HCT116 (cell line): Measurements from ENCODE around the gene P2RX6. TPM values are rescaled to one million over a fixed set of nuclear protein-coding genes. Genes with fewer than 3 reads are reported as not detected.
A peak's percentile ranks its signal among the peaks of the same experiment; 100 is the strongest.

Experiments
- ATAC-seq: fragments of 200-7000 bp; cut with Tn5 transposase; 2 replicates; pipeline ENCODE4 v1.9.1; 2020; ENCODE audit warnings: mild to moderate bottlenecking, moderate library complexity
- BruUV-seq: library from RNA; stranded (reverse); fragments of 400-500 nt; replicated peaks from 2 replicates; lab custom pipeline; 2021; lab: Mats Ljungman, UMichigan
- CTCF ChIA-PET: fragments of 300-600 bp; sonication (Branson Sonifier 250); formaldehyde crosslinking; loops from one replicate; lab custom pipeline; 2021; ENCODE audit warnings: antibody characterized with exemption; lab: Charles Lee
- POLR2A ChIA-PET: fragments of 300-600, 350-600 bp; sonication (Branson Sonifier 250); formaldehyde crosslinking; loops from one replicate; lab custom pipeline; 2021; ENCODE audit warnings: antibody characterized with exemption; lab: Charles Lee
- RAD21 ChIA-PET, 2 experiments: fragments of 300-600 bp; sonication (Branson Sonifier 250); formaldehyde crosslinking; loops; one replicate each; lab custom pipeline; 2023; ENCODE audit warnings: low total read pairs in 2 of 2; ENCODE audit not compliant: uncharacterized antibody in 2 of 2, unreplicated experiment in 2 of 2, low non-redundant PET in 1 of 2; lab: Charles Lee
- DNase-seq: peaks from one replicate; pipeline ENCODE4 v3.0.0-alpha.2; 2010; ENCODE audit warnings: low read depth, low spot score
- H2AFZ ChIP-seq: fragments of 200-600 bp; shearing (Covaris generic), sonication (generic); 2 replicates; pipeline ENCODE4 v1.6.1; 2017; ENCODE audit warnings: low read depth, mixed run types, mixed read lengths, antibody characterized with exemption, low read length; ENCODE audit not compliant: poor library complexity, severe bottlenecking
- H3K27ac ChIP-seq: 2 replicates; pipeline ENCODE4 v1.5.1; 2012; ENCODE audit warnings: low read depth, low read length
- H3K27me3 ChIP-seq: fragments of 200-600 bp; sonication (generic); 2 replicates; pipeline ENCODE4 v1.6.1; 2016; ENCODE audit warnings: mixed run types, low read length, mixed read lengths; ENCODE audit not compliant: insufficient read depth
- H3K36me3 ChIP-seq, 2 experiments: fragments of 200-500 bp in 1 of 2; fragments of 200-600 bp in 1 of 2; sonication (Bioruptor generic) in 1 of 2; sonication (generic) in 1 of 2; 2 replicates each; pipeline versions ENCODE4 v1.5.1 to v1.6.1; 2014 to 2016; ENCODE audit warnings: low read length in 2 of 2, inconsistent platforms in 1 of 2, mixed read lengths in 1 of 2, mixed run types in 1 of 2; ENCODE audit not compliant: insufficient read depth in 2 of 2, control insufficient read depth in 1 of 2
- H3K4me1 ChIP-seq, 2 experiments: fragments of 200-600 bp in 1 of 2; sonication (generic) in 1 of 2; 2 replicates each; pipeline versions ENCODE4 v1.5.1 to v1.6.1; 2012 to 2017; ENCODE audit warnings: low read length in 2 of 2, inconsistent platforms in 1 of 2, mild to moderate bottlenecking in 1 of 2, mixed read lengths in 1 of 2, mixed run types in 1 of 2, moderate library complexity in 1 of 2; ENCODE audit not compliant: insufficient read depth in 2 of 2, control insufficient read depth in 1 of 2
- H3K4me2 ChIP-seq: fragments of 200-600 bp; sonication (generic); 2 replicates; pipeline ENCODE4 v1.6.1; 2017; ENCODE audit warnings: mixed run types, low read length, mixed read lengths
- H3K4me3 ChIP-seq, 2 experiments: fragments of 200-600 bp in 1 of 2; sonication (generic) in 1 of 2; replicated peaks in 1 of 2; 2 replicates each; pipeline ENCODE4 v1.5.1; 2011 to 2016; ENCODE audit warnings: low read length in 2 of 2, control low read depth in 1 of 2, low read depth in 1 of 2, mild to moderate bottlenecking in 1 of 2, mixed read lengths in 1 of 2, mixed run types in 1 of 2
- H3K79me2 ChIP-seq: fragments of 200-600 bp; sonication (generic); 2 replicates; pipeline ENCODE4 v1.6.1; 2017; ENCODE audit warnings: mild to moderate bottlenecking, mixed run types, low read length, moderate library complexity, mixed read lengths; ENCODE audit not compliant: insufficient read depth
- H3K9ac ChIP-seq: fragments of 200-600 bp; sonication (generic); 2 replicates; pipeline ENCODE4 v1.6.1; 2016; ENCODE audit warnings: low read length, mixed read lengths
- H3K9me2 ChIP-seq: fragments of 200-600 bp; sonication (generic), shearing (Covaris generic); 2 replicates; pipeline ENCODE4 v1.6.1; 2017; ENCODE audit warnings: mixed run types, mild to moderate bottlenecking, moderate library complexity; ENCODE audit not compliant: insufficient read depth
- H3K9me3 ChIP-seq, 2 experiments: fragments of 200-500 bp in 1 of 2; fragments of 200-600 bp in 1 of 2; sonication (Bioruptor generic) in 1 of 2; sonication (generic) in 1 of 2; 2 replicates each; pipeline ENCODE4 v1.6.1; 2014 to 2017; ENCODE audit warnings: low read length in 2 of 2, mixed read lengths in 2 of 2, inconsistent platforms in 1 of 2, low read depth in 1 of 2, mild to moderate bottlenecking in 1 of 2, mixed run types in 1 of 2, moderate library complexity in 1 of 2; ENCODE audit not compliant: control insufficient read depth in 1 of 2, insufficient read depth in 1 of 2
- H4K20me1 ChIP-seq: fragments of 200-600 bp; sonication (generic), shearing (Covaris generic); 2 replicates; pipeline ENCODE4 v1.6.1; 2017; ENCODE audit warnings: mixed run types, mild to moderate bottlenecking, moderate library complexity; ENCODE audit not compliant: insufficient read depth
- CTCF ChIP-seq, 3 experiments: fragments of 200-600 bp in 1 of 3; sonication (generic) in 1 of 3; IDR thresholded peaks in 2 of 3; conservative IDR thresholded peaks in 1 of 3; 2 replicates each; pipeline ENCODE4 v1.5.1; 2012 to 2017; ENCODE audit warnings: low read depth in 2 of 3, low read length in 2 of 3, antibody characterized with exemption in 1 of 3, borderline replicate concordance in 1 of 3, control low read depth in 1 of 3, mild to moderate bottlenecking in 1 of 3, mixed read lengths in 1 of 3, mixed run types in 1 of 3, moderate library complexity in 1 of 3; ENCODE audit not compliant: insufficient read depth in 1 of 3
- intact Hi-C: fragments of 100-400 bp; cut with micrococcal nuclease; formaldehyde crosslinking; loops from 2 replicates; pipeline ENCODE4 v1.10.0; 2022
- total RNA-seq: library from RNA; stranded (reverse); gene quantifications from one replicate; pipeline ENCODE4 v1.2.1, GENCODE V29; 2021; ENCODE audit not compliant: unreplicated experiment
- TF ChIP-seq, protein P1 (sequence below): IDR thresholded peaks from 2 replicates; pipeline ENCODE4 v1.6.1; 2012; ENCODE audit warnings: low read depth

Gene P2RX6
- total RNA-seq, 1 experiment from 2014 or later: 0.20 TPM

- Histone ChIP-seq H3K79me2 (no peaks in the 10 kb centered on the region), H3K9me2 (no peaks in the 10 kb centered on the region), H3K9me3 (no peaks in the 10 kb centered on the region), H3K4me2 (no peak overlapping the region), H4K20me1 (no peaks in the 10 kb centered on the region), H3K27ac (no peak overlapping the region), H3K4me1 (peaks cover 12 to 16% of the 10 kb centered on the region in 2 experiments), H3K27me3 (no peaks in the 10 kb centered on the region), H3K9ac (no peak overlapping the region), H2AFZ (no peak overlapping the region), H3K4me3 (no peak overlapping the region), H3K36me3 (no peaks in the 10 kb centered on the region)
- ChIA-PET POLR2A (no interaction called here), CTCF (no interaction called here), RAD21 (no interaction called here)
- no TSS peak for BruUV-seq
- intact Hi-C loops: no loop called here
- ATAC-seq: no peak
- DNase-seq: no peak
- TF ChIP-seq, protein P1, sequence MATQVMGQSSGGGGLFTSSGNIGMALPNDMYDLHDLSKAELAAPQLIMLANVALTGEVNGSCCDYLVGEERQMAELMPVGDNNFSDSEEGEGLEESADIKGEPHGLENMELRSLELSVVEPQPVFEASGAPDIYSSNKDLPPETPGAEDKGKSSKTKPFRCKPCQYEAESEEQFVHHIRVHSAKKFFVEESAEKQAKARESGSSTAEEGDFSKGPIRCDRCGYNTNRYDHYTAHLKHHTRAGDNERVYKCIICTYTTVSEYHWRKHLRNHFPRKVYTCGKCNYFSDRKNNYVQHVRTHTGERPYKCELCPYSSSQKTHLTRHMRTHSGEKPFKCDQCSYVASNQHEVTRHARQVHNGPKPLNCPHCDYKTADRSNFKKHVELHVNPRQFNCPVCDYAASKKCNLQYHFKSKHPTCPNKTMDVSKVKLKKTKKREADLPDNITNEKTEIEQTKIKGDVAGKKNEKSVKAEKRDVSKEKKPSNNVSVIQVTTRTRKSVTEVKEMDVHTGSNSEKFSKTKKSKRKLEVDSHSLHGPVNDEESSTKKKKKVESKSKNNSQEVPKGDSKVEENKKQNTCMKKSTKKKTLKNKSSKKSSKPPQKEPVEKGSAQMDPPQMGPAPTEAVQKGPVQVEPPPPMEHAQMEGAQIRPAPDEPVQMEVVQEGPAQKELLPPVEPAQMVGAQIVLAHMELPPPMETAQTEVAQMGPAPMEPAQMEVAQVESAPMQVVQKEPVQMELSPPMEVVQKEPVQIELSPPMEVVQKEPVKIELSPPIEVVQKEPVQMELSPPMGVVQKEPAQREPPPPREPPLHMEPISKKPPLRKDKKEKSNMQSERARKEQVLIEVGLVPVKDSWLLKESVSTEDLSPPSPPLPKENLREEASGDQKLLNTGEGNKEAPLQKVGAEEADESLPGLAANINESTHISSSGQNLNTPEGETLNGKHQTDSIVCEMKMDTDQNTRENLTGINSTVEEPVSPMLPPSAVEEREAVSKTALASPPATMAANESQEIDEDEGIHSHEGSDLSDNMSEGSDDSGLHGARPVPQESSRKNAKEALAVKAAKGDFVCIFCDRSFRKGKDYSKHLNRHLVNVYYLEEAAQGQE: peak; percentile 86
- TF ChIP-seq CTCF (IDR thresholded peaks at IDR 0.05 in 2 of 3, conservative IDR thresholded peaks at IDR 0.05 in 1 of 3; ENCODE audit: borderline replicate concordance in 1 of 3, insufficient read depth in 1 of 3, low read depth in 2 of 3, low read length in 2 of 3): no peak
Measured at GRCh38 chr22:21009638-21010425, 5.1 kb upstream of the P2RX6 start.
